Measurements from ENCODE around the gene SNX3. TPM values are rescaled to one million over a fixed set of nuclear protein-coding genes. Genes with fewer than 3 reads are reported as not detected.

Gene SNX3
- total RNA-seq, 2 donors from 2014 or later, result 159 to 182 TPM

GRCh38 chr6:108175592-108176279, 85.1 kb downstream of the SNX3 start:
- no peak for DNase-seq (ENCODE audit: low spot score)
- intact Hi-C loops (cut with DNase I), result no loop called here

DNA sequence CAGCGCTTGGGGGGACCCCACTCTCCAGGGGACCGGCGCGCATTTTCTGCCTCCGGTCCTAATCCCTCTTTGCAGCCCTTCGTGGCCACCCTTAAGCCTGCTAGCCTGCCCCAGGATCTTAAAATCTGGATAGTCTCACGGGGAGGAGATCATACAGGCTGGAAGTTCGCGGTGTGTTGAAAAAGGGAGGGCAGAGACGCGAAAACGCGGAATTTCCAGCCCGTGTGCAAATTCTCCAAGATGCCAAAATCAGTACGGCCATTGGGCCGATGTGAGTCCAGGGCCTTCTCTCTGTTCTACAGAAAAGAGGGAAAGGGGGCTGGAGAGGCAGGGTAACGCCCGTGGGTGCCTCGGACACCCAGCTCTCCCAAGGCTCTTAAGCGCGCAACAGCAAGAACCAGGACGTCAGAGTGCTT, 85.7 kb downstream of the SNX3 start:
- DNase-seq (ENCODE audit: low spot score), result no peak
- intact Hi-C loops (cut with DNase I), result no loop called here

GRCh38 chr6:108174371-108175175, 86.3 kb downstream of the SNX3 start:
- intact Hi-C loops (cut with DNase I), result loop anchor here in 1 of 2 donors (5.0 kb wide), 1 partner anchor 1017 kb away; no protein-coding TSS in a partner anchor
- no peak for DNase-seq (ENCODE audit: low spot score)

- DNase-seq (ENCODE audit: low spot score), result no peak
- intact Hi-C loops (cut with DNase I), result loop anchor here in 1 of 2 donors (5.0 kb wide), 1 partner anchor 1015 kb away; no protein-coding TSS in a partner anchor
Measured at GRCh38 chr6:108171918-108172516, 88.8 kb downstream of the SNX3 start.

DNA sequence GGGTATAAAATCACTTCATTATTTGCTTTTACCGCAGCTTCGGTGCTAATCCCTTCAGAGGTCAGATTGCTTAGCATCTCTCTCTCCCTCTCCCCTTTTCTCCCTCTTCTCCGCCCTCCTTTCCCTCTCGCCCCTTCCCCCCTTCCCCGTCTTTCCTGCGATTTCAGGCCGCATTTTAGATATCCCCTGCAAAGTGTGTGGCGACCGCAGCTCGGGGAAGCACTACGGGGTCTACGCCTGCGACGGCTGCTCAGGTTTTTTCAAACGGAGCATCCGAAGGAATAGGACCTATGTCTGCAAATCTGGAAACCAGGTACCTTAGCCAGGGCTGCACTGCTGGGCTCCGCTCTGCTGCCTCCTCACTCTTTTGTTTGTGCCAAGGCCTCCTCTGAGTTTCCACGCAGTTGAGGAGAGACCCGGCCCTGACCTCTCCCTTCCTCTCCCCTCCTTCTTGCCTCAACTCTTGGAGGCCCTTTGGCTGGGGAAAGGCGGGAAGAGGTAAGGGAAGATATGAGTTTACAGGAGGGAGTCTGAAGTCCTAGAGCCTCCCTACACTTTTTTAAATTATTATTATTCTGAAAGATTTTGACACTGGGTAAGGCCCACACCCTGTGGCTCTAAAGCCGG, 89.4 kb downstream of the SNX3 start:
- intact Hi-C loops (cut with DNase I), result loop anchor here in 1 of 2 donors (5.0 kb wide), 1 partner anchor 1014 kb away; no protein-coding TSS in a partner anchor
- no peak for DNase-seq (ENCODE audit: low spot score)

DNA sequence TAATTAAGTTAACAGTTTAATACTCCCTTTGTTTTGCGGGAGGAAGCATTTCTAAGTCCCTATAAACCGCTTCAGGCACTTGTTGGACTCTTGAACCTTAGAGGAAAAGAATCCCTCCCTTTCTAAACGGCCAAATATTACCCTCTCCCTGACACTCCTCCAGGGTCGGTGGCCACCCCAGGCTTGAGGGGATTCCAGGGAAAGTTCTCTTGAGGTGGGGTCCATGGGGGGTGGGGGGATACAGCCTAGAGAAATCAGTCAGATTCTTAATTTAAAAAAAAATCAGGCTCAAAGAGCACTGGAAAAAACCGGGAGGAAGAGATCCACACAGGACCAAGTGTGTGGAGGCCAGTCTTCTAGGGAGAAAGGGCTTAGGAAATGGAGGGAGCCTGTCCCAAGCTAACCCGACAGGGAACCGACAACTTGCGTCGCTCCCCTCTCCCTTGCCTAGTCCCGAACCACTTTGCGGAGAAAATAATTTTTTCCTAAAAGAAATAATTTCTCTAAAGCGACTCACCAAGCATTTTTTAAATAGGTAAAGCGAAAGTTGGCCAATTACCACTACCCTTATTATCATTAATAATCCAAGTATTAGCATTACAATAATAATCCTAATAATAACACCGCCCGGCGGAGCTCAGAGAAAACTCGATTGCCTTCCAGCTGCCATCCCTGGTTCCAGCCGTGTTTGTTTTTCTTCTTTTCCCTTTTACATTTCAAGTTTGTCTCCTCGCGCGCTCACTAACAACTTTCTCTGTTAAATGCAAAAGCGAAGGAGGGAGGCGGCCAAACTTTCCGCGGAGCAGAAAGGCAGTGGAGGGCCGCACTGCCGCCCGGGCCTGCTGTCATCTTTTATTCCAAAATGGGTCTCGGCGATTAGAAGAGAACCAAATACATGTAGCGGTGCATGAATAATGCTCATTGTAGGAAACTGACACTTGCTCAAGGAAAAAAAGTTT, 90.2 kb downstream of the SNX3 start:
- DNase-seq (ENCODE audit: low spot score), result no peak
- intact Hi-C loops (cut with DNase I), result loop anchor here in 1 of 2 donors (5.0 kb wide), 1 partner anchor 1013 kb away; no protein-coding TSS in a partner anchor

DNA sequence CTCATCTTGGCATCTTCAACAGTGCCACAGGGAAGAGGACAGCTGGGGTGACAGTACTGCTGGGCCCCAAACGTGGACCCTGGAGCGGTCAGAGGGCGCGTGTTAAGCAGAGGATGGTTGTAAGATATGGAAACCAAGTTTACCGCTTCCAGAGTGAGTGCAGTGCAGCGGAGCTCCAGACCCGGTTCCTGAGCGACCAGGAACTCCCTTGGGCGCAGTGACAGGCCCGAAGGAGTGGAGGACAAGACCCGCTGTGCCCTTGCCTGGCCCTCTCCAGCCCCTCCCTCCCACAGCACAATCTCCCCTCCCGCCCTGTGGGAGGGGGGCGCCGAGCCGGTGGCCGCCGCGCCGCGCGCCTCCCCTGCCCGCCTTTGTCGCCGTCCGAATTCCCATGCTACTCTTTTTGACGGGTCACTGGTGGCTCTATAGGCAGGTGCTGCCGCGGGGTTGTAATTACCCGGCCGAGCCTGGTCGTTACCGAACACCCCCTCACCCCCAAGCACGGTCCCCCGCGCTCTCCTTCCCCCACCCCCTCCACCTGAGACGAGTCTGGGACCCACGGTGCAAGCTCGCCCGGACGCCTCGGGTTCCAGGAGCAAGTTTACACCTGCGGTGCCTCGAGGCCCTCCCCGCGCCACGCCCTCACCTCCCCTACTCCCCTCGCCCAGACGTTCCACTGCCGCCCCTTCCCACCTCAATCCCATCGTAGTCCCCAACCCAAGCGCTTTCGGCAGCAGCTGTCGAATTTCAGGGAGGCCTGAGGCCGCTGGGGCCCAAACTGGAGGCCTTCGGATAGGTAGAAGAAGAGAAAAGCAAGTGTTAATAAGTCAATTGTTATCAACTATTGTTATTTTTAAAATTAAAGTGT, 91.1 kb downstream of the SNX3 start:
- DNase-seq (ENCODE audit: low spot score), result no peak
- intact Hi-C loops (cut with DNase I), result loop anchor here in 1 of 2 donors (5.0 kb wide), 1 partner anchor 1012 kb away; no protein-coding TSS in a partner anchor

DNA sequence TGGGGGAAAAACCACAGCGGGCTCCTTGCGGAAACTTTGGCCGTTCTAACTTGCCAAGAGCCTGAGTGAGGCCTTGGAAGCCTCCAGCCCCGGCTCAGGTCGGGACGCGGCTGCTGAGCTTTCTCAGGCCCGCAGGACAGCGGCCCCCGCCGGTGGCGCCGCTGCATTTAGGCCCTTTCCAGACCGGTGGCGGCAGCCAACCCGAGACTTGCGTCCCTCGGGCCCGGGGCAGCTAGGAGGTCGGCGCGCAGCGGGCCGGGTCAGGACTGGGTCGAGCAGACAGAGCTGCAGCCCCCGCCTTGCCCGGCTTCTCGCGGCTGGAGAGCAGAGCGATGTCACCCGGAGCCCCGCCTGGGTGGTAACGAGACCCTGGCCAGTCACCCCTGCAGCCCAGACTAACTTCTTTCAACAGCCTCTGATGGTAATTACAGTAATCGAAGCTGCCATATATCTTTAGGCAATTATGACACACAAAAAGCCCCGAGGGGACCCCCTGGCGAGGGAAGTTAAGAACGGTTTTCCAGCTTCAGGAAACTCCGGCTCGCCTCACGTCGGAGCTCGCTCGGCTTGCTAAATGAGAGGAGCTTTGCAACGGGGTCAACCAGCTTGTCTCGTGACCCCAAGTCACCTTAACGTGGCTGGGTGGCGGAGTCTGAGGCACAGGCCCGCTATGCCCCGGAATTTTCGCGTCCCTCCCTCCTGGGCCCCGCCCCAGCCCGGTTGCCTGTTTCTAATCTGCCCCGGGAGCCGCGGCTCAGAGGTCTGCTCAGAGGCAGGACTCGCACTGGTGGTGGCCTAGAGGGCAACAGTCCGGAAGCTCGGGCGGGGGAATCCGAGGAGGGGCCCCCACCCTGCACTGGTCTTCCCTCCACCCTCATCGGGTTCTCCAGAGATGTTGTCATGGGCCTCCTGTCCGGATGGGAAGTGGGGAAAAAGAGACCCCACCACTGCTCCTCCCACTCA, 92.1 kb downstream of the SNX3 start:
- no peak for DNase-seq (ENCODE audit: low spot score)
- intact Hi-C loops (cut with DNase I), result no loop called here

- intact Hi-C loops (cut with DNase I), result no loop called here
- DNase-seq (ENCODE audit: low spot score), result no peak
Measured at GRCh38 chr6:108168090-108168463, 92.8 kb downstream of the SNX3 start.

GRCh38 chr6:108167449-108168089, 93.3 kb downstream of the SNX3 start:
- no peak for DNase-seq (ENCODE audit: low spot score)
- intact Hi-C loops (cut with DNase I), result no loop called here

GRCh38 chr6:108166664-108167448, 94.0 kb downstream of the SNX3 start:
- intact Hi-C loops (cut with DNase I), result no loop called here
- DNase-seq (ENCODE audit: low spot score), result no peak

DNA sequence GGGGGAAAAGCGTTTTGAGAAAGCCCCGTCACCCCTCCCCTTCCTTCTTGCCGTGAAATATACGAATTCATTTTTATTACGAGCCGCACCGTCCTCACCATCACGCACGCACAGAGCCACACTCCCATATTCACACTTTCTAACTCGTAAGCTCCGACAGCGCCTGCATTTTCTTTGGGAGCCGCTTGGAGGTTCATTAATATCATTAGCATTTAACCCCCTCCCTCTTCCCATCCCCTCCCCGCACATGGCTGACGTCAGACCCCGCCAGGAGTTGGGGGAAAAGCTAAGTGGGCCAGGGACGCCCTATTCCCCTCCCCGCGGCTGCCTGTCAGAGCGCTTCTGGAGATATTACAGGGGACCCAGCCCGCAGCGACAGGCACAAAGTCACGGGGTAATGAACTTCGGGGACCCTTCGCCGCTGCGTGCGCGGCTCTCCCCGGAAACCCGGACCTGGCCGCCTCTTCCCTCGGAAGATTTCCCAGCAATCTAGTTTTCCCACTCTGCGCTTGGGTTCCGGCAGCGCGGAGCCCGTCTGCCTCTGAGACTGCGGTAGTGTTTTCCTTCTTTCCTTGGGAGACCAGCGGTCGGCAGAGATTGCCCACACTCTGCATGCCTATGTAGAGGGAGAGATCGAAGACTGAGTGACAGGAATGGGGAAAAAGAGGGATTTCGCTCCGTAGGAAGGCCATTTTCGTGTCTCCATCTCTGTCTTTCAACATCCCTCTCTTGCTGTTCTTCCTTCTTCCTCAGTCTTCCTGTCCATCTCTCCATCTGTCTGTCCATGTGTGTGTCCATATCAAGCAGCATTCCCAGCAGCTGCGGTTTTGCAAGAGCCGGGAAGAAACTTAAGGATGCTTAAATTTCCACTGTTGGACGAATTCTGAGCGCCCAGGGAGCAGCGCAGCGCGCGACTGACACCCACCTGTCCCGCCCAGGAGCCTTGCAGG, 94.9 kb downstream of the SNX3 start, which contains the start of gene NR2E1:
NR2E1 (plus strand) TSS at position 309 of the 950 bp plus-strand sequence. CDS start 744 bp downstream, outside the sequence.
- no peak for DNase-seq (ENCODE audit: low spot score)
- intact Hi-C loops (cut with DNase I), result no loop called here

GRCh38 chr6:108164815-108165706, 95.8 kb downstream of the SNX3 start:
- intact Hi-C loops (cut with DNase I), result no loop called here
- no peak for DNase-seq (ENCODE audit: low spot score)

All from posterior vena cava (tissue), 2 donors.